GM12873 (cell line): ENCODE measurements around the gene TUBD1.

Experiments
- CTCF ChIP-seq: IDR thresholded peaks from 2 replicates; pipeline ENCODE4 v1.5.1; 2012; ENCODE audit warnings: low read depth, mild to moderate bottlenecking, moderate library complexity, low read length, control low read depth; ENCODE audit not compliant: insufficient read depth; ENCODE audit errors: missing control alignments

TUBD1 gene

GRCh38 chr17:59878624-59879023 lies 14.1 kb downstream of the TUBD1 start:
- no peak for TF ChIP-seq CTCF

GRCh38 chr17:59877965-59878364 lies 14.8 kb downstream of the TUBD1 start:
- no peak for TF ChIP-seq CTCF

- TF ChIP-seq CTCF = no peak
Observed at GRCh38 chr17:59876107-59876506, 16.6 kb downstream of the TUBD1 start.

- TF ChIP-seq CTCF = no peak
Observed at GRCh38 chr17:59874376-59874775, 18.4 kb downstream of the TUBD1 start.

- TF ChIP-seq CTCF = no peak
Observed at GRCh38 chr17:59872351-59872750, 20.4 kb downstream of the TUBD1 start.

GRCh38 chr17:59870482-59870881 lies 22.3 kb downstream of the TUBD1 start:
- no peak for TF ChIP-seq CTCF

GRCh38 chr17:59869941-59870218 lies 22.9 kb downstream of the TUBD1 start:
- no peak for TF ChIP-seq CTCF

- no peak for TF ChIP-seq CTCF
Observed at GRCh38 chr17:59863616-59864015, 29.1 kb downstream of the TUBD1 start.
